GM23338 (cell line): ENCODE measurements around the gene TMUB1.

Experiments used
- CREB1 ChIP-seq: fragments of 250-450 bp; sonication (Bioruptor Pico); IDR thresholded peaks from 2 replicates; pipeline ENCODE4 v1.5.0; 2020; ENCODE audit warnings: low read depth, mild to moderate bottlenecking, moderate library complexity
- CTCF ChIP-seq, 2 experiments: fragments of 200-600 bp in 1 of 2; sonication (generic) in 1 of 2; conservative IDR thresholded peaks; 2 replicates each; pipeline versions ENCODE4 v1.5.1 to v1.6.1; 2016 to 2017; ENCODE audit warnings: antibody characterized with exemption in 2 of 2, low read depth in 2 of 2, mild to moderate bottlenecking in 2 of 2, moderate library complexity in 1 of 2
- ETS1 ChIP-seq: IDR thresholded peaks from 2 replicates; pipeline ENCODE4 v1.6.1; 2016; ENCODE audit warnings: antibody characterized with exemption
- EZH2 ChIP-seq: fragments of 200-600 bp; sonication (generic); IDR thresholded peaks from one replicate; pipeline ENCODE4 v1.8.0; 2017; ENCODE audit warnings: antibody characterized with exemption, mild to moderate bottlenecking, low read depth; ENCODE audit not compliant: unreplicated experiment
- EZH2phosphoT487 ChIP-seq: fragments of 200-600 bp; sonication (generic); IDR thresholded peaks from one replicate; pipeline ENCODE4 v1.8.1; 2018; ENCODE audit warnings: antibody characterized with exemption; ENCODE audit not compliant: unreplicated experiment
- JUNB ChIP-seq: IDR thresholded peaks from one replicate; pipeline ENCODE4 v1.6.1; 2016; ENCODE audit warnings: antibody characterized with exemption; ENCODE audit not compliant: unreplicated experiment
- POLR2AphosphoS5 ChIP-seq: IDR thresholded peaks from 2 replicates; pipeline ENCODE4 v1.6.1; 2016; ENCODE audit warnings: antibody characterized with exemption, low read depth
- REST ChIP-seq: IDR thresholded peaks from one replicate; pipeline ENCODE4 v1.6.1; 2018; ENCODE audit warnings: antibody characterized with exemption; ENCODE audit not compliant: unreplicated experiment
- STAT1 ChIP-seq: IDR thresholded peaks from one replicate; pipeline ENCODE4 v1.6.1; 2016; ENCODE audit warnings: antibody characterized with exemption; ENCODE audit not compliant: unreplicated experiment
- ZNF114 ChIP-seq: fragments of 250-450 bp; sonication (Bioruptor Pico); IDR thresholded peaks from 2 replicates; pipeline ENCODE4 v1.5.0; 2020; ENCODE audit warnings: mild to moderate bottlenecking, moderate library complexity
- ZNF462 ChIP-seq: fragments of 250-450 bp; sonication (Bioruptor Pico); IDR thresholded peaks from 2 replicates; pipeline ENCODE4 v1.5.0; 2020; ENCODE audit warnings: mild to moderate bottlenecking, moderate library complexity

GRCh38 chr7:151089893-151090730, 6.8 kb upstream of the TMUB1 start:
- TF ChIP-seq CTCF (conservative IDR thresholded peaks at IDR 0.05; ENCODE audit: low read depth in 2 of 2) (no peak), POLR2AphosphoS5 (no peak), JUNB (no peak), CREB1 (CRISPR knock-in tag) (no peak), EZH2 (no peak), REST (no peak), ETS1 (no peak), EZH2phosphoT487 (no peak), ZNF114 (CRISPR knock-in tag) (no peak), STAT1 (no peak), ZNF462 (CRISPR knock-in tag) (no peak)
